T-helper 17 cell (primary cell): ENCODE measurements around the gene NF2. TPM values are rescaled to one million over a fixed set of nuclear protein-coding genes. Genes with fewer than 3 reads are reported as not detected.

Experiments
- ATAC-seq: fragments of 150-1000 bp; cut with Tn5 transposase; 2 replicates; pipeline ENCODE4 v1.10.0; 2021; ENCODE audit warnings: mild to moderate bottlenecking, moderate library complexity
- DNase-seq, 3 donors: peaks; one replicate each; pipeline versions ENCODE4 v3.0.0 to v3.0.0-alpha.2; 2020 to 2021
- H3K9me3 ChIP-seq: one replicate; pipeline ENCODE4 v1.7.0; 2013; ENCODE audit warnings: low read length, mild to moderate bottlenecking; ENCODE audit not compliant: control insufficient read depth, poor library complexity, severe bottlenecking
- H3K27ac Mint-ChIP-seq: one replicate; pipeline ENCODE4 v1.8.0; 2022; ENCODE audit warnings: mild to moderate bottlenecking, moderate library complexity, mixed read lengths
- H3K27me3 Mint-ChIP-seq: one replicate; pipeline ENCODE4 v1.8.0; 2022; ENCODE audit warnings: mixed read lengths
- H3K36me3 Mint-ChIP-seq: one replicate; pipeline ENCODE4 v1.8.0; 2022; ENCODE audit warnings: low read depth, mixed read lengths
- H3K4me1 Mint-ChIP-seq: one replicate; pipeline ENCODE4 v1.8.0; 2022; ENCODE audit warnings: mild to moderate bottlenecking, mixed read lengths
- H3K4me3 Mint-ChIP-seq: one replicate; pipeline ENCODE4 v1.8.0; 2022; ENCODE audit warnings: mild to moderate bottlenecking, moderate library complexity, mixed read lengths
- total RNA-seq, 4 donors: library from RNA in 2 of 4; stranded (reverse) in 2 of 4; gene quantifications; one replicate each; pipeline ENCODE4 v1.2.3 and lab custom pipeline; 2022 to 2026

NF2 gene
- total RNA-seq, 2 donors from 2014 or later = 23.8 to 29.3 TPM

DNA sequence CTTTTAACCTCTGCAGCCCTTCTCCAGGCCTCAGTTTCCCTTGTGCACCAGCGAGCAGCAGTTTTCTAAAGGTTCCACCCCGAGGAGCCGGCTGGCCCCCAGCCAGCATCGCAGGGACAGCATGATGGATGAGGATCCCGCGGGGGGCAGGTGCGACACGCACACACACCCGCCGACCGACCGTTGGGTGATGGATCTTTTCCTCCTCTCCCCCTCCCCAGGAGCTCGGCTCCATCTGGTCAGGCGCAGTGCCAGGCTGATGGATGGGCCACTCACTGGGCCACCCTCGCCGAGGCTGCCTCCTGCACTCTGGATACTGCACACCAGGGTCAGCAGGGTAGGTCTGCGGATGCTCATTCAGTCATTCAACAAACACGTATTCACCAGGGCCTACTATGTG, 103.6 kb downstream of the NF2 start:
- DNase-seq (no peak), ATAC-seq (no peak)
- no peaks in the 10 kb centered on the region for H3K9me3 ChIP-seq
- peak overlapping the region; percentile 45 for H3K4me3 Mint-ChIP-seq
- no peak overlapping the region for H3K27ac Mint-ChIP-seq
- peaks cover 2% of the 10 kb centered on the region for H3K36me3 Mint-ChIP-seq
- peaks cover 23% of the 10 kb centered on the region for H3K27me3 Mint-ChIP-seq
- H3K4me1 Mint-ChIP-seq = peaks cover 7% of the 10 kb centered on the region

DNA sequence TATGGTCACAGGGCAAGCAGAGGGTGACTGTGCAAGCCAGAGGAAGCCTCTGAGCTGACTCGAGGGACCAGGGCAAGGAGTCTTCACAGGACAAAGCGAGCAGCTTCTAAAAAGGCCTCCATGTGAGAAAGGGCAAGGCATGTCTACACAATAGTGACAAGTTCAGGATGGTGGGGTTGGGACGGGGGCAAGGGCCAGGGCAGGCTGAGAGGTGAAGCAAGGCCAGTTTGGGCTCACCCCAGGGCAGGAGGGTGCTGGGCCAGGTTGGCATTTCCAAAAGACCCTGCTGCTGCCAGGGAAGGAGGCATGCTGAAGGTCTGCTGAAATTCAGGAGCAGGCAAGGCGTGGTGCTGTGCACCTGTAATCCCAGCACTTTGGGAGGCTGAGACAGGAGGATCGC, 104.0 kb downstream of the NF2 start:
- ATAC-seq = no peak
- no peak for DNase-seq
- peaks cover 28% of the 10 kb centered on the region for H3K27me3 Mint-ChIP-seq
- H3K9me3 ChIP-seq = no peaks in the 10 kb centered on the region
- H3K4me3 Mint-ChIP-seq = peak overlapping the region; percentile 45
- peaks cover 5% of the 10 kb centered on the region for H3K36me3 Mint-ChIP-seq
- H3K27ac Mint-ChIP-seq = no peak overlapping the region
- peaks cover 9% of the 10 kb centered on the region for H3K4me1 Mint-ChIP-seq

- no peak for ATAC-seq
- Mint-ChIP-seq H3K36me3 (peaks cover 5% of the 10 kb centered on the region), H3K27ac (no peak overlapping the region), H3K27me3 (peaks cover 42% of the 10 kb centered on the region), H3K4me1 (peaks cover 7% of the 10 kb centered on the region), H3K4me3 (no peak overlapping the region)
- no peaks in the 10 kb centered on the region for H3K9me3 ChIP-seq
- DNase-seq = no peak
Measured at GRCh38 chr22:29710193-29710592, 106.8 kb downstream of the NF2 start.

DNA sequence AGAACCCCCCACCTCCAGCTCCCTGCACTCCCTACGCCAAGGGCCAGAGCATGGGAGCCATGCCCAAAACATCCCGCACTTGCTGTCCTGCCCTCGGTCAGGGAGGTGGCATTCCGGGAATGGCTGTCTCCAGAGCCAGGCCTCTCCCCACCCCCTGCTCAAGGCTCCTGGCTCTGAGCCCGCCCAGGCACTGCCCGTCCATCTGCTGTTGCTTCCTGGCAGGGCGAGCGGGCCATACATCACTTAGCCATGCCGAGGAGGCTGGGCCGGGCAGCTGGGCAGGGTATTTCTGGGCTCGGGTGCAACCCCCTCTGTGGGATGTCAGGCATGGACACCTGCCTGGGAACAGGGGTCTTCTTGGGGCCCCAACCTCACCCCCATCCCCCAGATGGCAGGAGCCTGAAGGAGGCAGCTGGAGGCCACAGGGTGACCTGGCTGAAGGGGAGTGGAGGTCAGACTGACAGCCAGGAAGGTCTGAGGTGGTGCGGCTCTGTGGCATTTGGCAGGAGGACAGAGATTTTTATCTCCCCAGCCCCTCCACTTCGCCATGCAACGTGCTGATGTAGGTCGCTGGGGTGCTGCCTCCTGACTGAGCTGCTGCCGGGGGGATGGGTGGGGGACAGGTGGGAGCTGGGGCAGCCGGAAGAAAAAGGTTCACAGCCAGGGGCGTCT, 107.6 kb downstream of the NF2 start:
- DNase-seq = no peak
- no peaks in the 10 kb centered on the region for H3K9me3 ChIP-seq
- H3K36me3 Mint-ChIP-seq = peaks cover 5% of the 10 kb centered on the region
- no peak overlapping the region for H3K27ac Mint-ChIP-seq
- H3K27me3 Mint-ChIP-seq = peaks cover 48% of the 10 kb centered on the region
- no peak overlapping the region for H3K4me3 Mint-ChIP-seq
- ATAC-seq = no peak
- H3K4me1 Mint-ChIP-seq = peaks cover 7% of the 10 kb centered on the region

DNA sequence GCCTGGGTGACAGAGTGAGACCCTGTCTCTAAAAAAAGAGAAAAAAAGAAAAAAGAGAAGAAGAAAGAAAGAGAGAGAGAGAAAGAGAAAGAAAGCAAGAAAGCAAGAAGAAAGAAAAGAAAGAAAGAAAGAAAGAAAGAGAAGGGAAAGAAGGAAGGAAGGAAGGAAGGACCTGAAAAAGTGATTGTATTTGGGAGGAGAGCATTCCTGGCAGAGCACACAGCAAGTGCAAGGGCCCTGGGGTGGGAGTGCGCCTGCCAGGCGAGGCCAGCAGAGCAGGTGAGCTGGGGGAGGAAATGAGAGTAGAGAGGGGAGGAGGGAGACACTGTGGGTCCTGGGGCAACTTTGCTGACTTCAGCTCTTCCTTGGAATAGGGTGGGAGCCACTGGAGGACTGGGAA, 108.7 kb downstream of the NF2 start:
- H3K9me3 ChIP-seq = no peaks in the 10 kb centered on the region
- Mint-ChIP-seq H3K36me3 (peaks cover 5% of the 10 kb centered on the region), H3K4me3 (no peak overlapping the region), H3K4me1 (peaks cover 6% of the 10 kb centered on the region), H3K27me3 (peaks cover 55% of the 10 kb centered on the region), H3K27ac (no peak overlapping the region)
- ATAC-seq (no peak), DNase-seq (no peak)

DNA sequence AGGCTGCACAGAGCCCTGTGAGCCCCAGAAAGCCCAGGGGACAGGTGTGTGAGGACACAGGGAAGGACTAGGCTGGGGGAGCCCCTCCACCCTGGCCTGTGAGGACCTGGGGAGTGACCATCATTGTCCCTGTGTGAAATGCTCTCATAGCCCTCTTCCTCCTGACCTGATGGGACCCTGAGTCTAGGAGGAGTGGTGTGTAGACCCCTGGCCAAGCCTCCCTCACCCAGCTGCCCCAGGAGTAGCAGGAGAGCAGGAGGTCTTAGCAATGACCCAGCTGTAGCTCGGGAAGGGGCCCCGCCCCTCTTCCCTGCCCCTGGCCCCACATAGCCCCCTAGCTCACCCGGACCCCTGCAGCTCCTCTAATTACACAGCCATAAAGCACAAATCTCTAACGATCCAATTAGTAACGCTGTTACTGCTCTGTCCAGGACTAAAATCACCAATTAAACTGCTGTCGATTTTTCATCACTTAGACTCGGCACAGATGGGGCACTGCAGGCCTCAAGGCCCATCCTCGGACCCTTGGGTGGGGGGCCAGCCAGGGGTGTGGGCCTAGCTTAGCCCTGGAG, 109.8 kb downstream of the NF2 start:
- Mint-ChIP-seq H3K4me1 (peaks cover 3% of the 10 kb centered on the region), H3K27me3 (peaks cover 55% of the 10 kb centered on the region), H3K27ac (no peak overlapping the region), H3K36me3 (peaks cover 4% of the 10 kb centered on the region), H3K4me3 (no peak overlapping the region)
- ATAC-seq (no peak), DNase-seq (no peak)
- H3K9me3 ChIP-seq = no peaks in the 10 kb centered on the region

GRCh38 chr22:29715240-29715639, 111.8 kb downstream of the NF2 start:
- no peak overlapping the region for H3K4me3 Mint-ChIP-seq
- DNase-seq (no peak), ATAC-seq (no peak)
- no peaks in the 10 kb centered on the region for H3K9me3 ChIP-seq
- H3K36me3 Mint-ChIP-seq = peaks cover 3% of the 10 kb centered on the region
- H3K27ac Mint-ChIP-seq = no peak overlapping the region
- peaks cover 8% of the 10 kb centered on the region for H3K4me1 Mint-ChIP-seq
- H3K27me3 Mint-ChIP-seq = peaks cover 66% of the 10 kb centered on the region

DNA sequence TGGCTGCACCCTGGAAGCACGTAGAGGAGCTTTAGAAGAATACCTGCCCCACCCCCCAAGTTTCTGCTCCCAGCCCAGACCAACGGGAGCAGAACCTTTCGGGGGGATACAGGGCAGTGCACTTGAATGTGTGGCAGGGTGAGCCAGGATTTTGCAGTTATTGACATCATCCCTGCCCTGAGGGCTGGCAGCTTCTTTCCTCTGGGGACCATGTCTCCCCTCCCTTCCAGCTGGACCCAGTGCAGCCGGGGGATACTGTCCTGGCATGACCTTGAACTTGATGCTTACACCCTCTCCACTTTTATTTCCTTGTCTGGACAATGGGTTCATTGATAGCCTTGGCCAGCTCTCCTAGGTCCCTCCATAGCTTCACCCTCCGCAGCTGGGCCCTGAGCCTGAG, 112.3 kb downstream of the NF2 start:
- Mint-ChIP-seq H3K4me3 (no peak overlapping the region), H3K36me3 (peaks cover 3% of the 10 kb centered on the region), H3K27me3 (peaks cover 66% of the 10 kb centered on the region), H3K27ac (peak overlapping the region; percentile 41), H3K4me1 (peaks cover 8% of the 10 kb centered on the region)
- no peaks in the 10 kb centered on the region for H3K9me3 ChIP-seq
- no peak for DNase-seq
- ATAC-seq = no peak

GRCh38 chr22:29716814-29717545, 113.5 kb downstream of the NF2 start:
- DNase-seq = no peak
- peaks cover 7% of the 10 kb centered on the region for H3K4me1 Mint-ChIP-seq
- H3K9me3 ChIP-seq = no peaks in the 10 kb centered on the region
- peaks cover 67% of the 10 kb centered on the region for H3K27me3 Mint-ChIP-seq
- ATAC-seq = no peak
- H3K27ac Mint-ChIP-seq = no peak overlapping the region
- H3K36me3 Mint-ChIP-seq = peaks cover 3% of the 10 kb centered on the region
- no peak overlapping the region for H3K4me3 Mint-ChIP-seq

- peaks cover 59% of the 10 kb centered on the region for H3K27me3 Mint-ChIP-seq
- H3K27ac Mint-ChIP-seq = no peak overlapping the region
- H3K4me3 Mint-ChIP-seq = no peak overlapping the region
- DNase-seq (no peak), ATAC-seq (no peak)
- peaks cover 4% of the 10 kb centered on the region for H3K4me1 Mint-ChIP-seq
- H3K9me3 ChIP-seq = no peaks in the 10 kb centered on the region
- H3K36me3 Mint-ChIP-seq = no peaks in the 10 kb centered on the region
Measured at GRCh38 chr22:29717789-29718188, 114.4 kb downstream of the NF2 start.

DNA sequence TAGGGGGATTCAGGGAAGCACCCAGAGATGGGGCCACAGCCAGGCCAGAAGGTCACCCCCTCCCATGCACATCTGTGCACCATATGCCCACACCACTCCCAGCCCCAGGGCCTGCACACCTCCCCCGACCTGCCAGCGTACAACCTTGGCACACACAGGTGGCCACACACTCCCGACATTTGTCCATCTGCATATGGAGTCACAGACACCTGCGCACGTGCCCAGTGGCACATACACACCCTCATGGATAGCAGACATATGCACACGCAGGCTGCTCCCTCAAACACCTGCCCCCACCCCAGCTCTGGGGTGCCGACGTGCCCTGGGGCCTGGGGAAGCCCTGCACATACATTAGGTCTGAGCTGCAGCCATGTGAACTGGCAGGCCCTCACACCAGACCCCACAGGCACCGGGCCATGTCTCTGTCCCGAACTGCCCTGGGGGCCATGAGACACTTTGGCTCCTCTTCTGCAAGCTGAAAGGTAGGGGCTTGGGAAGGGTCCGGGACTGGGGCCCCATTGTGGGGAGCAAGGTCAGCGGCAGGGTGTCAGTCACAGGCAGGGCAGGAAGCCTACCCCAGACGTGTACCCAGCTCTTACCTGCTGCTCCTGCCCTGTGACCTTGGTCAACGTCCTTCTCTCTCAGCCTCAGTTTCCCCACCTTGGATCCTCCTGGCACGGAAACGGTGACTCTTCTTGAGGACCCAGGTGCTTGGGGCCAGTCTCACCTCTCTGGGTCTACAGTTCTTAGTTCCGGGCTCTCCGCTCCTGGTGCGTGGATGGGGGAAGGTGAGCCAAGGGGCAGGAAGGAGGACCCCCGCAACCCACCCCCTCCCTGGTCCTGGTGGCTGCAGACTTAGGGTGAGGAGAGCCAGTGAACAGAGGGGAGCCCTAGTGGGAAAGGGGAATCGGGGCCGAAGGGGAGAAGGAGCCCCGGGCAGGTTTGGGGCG, 115.8 kb downstream of the NF2 start:
- H3K9me3 ChIP-seq = no peaks in the 10 kb centered on the region
- Mint-ChIP-seq H3K4me3 (peak overlapping the region; percentile 69), H3K36me3 (no peaks in the 10 kb centered on the region), H3K27me3 (peaks cover 49% of the 10 kb centered on the region), H3K27ac (no peak overlapping the region), H3K4me1 (peaks cover 4% of the 10 kb centered on the region)
- no peak for DNase-seq
- ATAC-seq = no peak

DNA sequence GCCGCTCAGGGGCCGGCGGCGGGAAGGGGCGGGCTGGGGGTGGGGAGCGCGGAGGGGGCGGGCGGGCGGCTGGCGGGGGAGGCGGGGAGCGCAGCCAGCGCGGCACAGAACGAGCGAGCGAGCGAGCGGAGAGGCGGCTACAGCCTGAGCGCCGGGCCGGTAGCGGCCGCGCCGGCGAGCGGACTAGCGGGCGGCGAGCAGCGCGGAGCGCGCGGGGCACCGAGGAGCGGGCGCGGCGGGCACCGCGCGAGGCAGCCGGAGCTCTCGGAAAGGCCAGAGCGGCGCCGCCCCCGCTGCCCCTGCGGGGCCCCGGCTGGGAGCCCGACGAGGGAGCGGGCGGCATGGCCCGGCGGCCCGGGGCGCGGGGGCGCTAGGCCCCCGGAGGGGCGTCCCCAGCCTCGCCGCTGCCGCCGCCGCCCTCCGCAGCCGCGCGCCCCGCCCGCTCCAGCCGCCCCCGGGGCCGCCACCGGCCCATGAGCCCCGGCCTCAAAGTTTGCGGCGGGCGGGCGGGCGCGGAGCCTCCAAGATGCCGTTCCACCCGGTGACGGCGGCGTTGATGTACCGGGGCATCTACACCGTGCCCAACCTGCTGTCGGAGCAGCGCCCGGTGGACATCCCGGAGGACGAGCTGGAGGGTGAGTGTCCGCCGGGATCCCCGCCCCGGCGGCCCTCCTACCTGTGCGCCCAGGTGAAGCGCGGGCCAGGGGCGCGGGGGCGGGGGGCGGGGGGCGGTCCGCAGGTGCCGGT, 116.6 kb downstream of the NF2 start, which contains the start of gene CABP7:
TSS of gene CABP7 (plus strand) at position 105 of the 747 bp plus-strand sequence. CDS start at position 527, 422 bp downstream.
- ATAC-seq (no peak), DNase-seq (no peak)
- Mint-ChIP-seq H3K4me1 (peaks cover 4% of the 10 kb centered on the region), H3K27ac (no peak within 1 kb of the TSS), H3K36me3 (no peaks in the 10 kb centered on the region), H3K27me3 (peaks cover 43% of the 10 kb centered on the region), H3K4me3 (peak within 1 kb of the TSS; percentile 69)
- H3K9me3 ChIP-seq = no peaks in the 10 kb centered on the region
